K562 (cell line): ENCODE data around the gene CCDC195. TPM values are rescaled to one million over a fixed set of nuclear protein-coding genes. Genes with fewer than 3 reads are reported as not detected.

Experiments used
- ATAC-seq: fragments of 200-7000 bp; cut with Tn5 transposase; 3 replicates; pipeline ENCODE4 v1.9.1; 2020; ENCODE audit warnings: moderate library complexity
- BruUV-seq: library from RNA; stranded (reverse); fragments of 400-500 nt; replicated peaks from 2 replicates; lab custom pipeline; 2021; lab: Mats Ljungman, UMichigan
- CTCF ChIA-PET: fragments of 300-600 bp; formaldehyde crosslinking; extraction: SDS; loops from one replicate; lab custom pipeline; 2021; ENCODE audit warnings: low intra/inter-chr PET ratio; lab: Yijun Ruan, JAX
- POLR2A ChIA-PET: fragments of 300-600, 350-650 bp; sonication (Branson Sonifier 250); formaldehyde crosslinking; extraction: SDS; loops from one replicate; lab custom pipeline; 2021; ENCODE audit warnings: antibody characterized with exemption, inconsistent platforms; lab: Yijun Ruan, JAX
- DNase-seq, 4 experiments: peaks; one replicate each; pipeline versions ENCODE4 v3.0.0 to v3.0.0-alpha.2; 2011 to 2018; ENCODE audit warnings: low spot score in 3 of 4, mixed read lengths in 3 of 4; ENCODE audit errors: extremely low read depth in 1 of 4
- FAIRE-seq: peaks from 2 replicates; lab custom pipeline; 2011; peaks lifted over from hg19 to GRCh38; lab: Jason Lieb, UNC
- H2AFZ ChIP-seq: 2 replicates; pipeline ENCODE4 v1.6.0; 2011; ENCODE audit warnings: low read depth, low read length, control low read depth, inconsistent platforms
- H3K27ac ChIP-seq: fragments of 200-600 bp; 3 replicates; pipeline ENCODE4 v1.8.0; 2011; ENCODE audit warnings: low read depth, mild to moderate bottlenecking, control low read depth, inconsistent platforms, low read length, moderate library complexity, mixed read lengths; ENCODE audit errors: extremely low read depth
- H3K27me3 ChIP-seq, 2 experiments: fragments of 300-600 bp in 1 of 2; 2 replicates in 1 of 2; 3 replicates in 1 of 2; pipeline versions ENCODE4 v1.6.0 to v1.8.0; 2011; ENCODE audit warnings: inconsistent platforms in 2 of 2, low read length in 2 of 2, mild to moderate bottlenecking in 1 of 2, mixed read lengths in 1 of 2, moderate library complexity in 1 of 2; ENCODE audit not compliant: control insufficient read depth in 2 of 2, insufficient read depth in 2 of 2
- H3K36me3 ChIP-seq: fragments of 300-600 bp; 3 replicates; pipeline ENCODE4 v1.8.0; 2011; ENCODE audit warnings: mild to moderate bottlenecking, low read length, inconsistent platforms; ENCODE audit not compliant: control insufficient read depth, insufficient read depth
- H3K4me1 ChIP-seq, 2 experiments: fragments of 200-600 bp in 1 of 2; replicated peaks in 1 of 2; 2 replicates in 1 of 2; 3 replicates in 1 of 2; pipeline versions ENCODE4 v1.5.1 to v1.8.0; 2011; ENCODE audit warnings: inconsistent platforms in 2 of 2, low read length in 2 of 2, mild to moderate bottlenecking in 1 of 2, mixed read lengths in 1 of 2, moderate library complexity in 1 of 2; ENCODE audit not compliant: control insufficient read depth in 2 of 2, insufficient read depth in 2 of 2
- H3K4me2 ChIP-seq: 2 replicates; pipeline ENCODE4 v1.6.1; 2011; ENCODE audit warnings: low read length, control low read depth, inconsistent platforms, mixed read lengths; ENCODE audit not compliant: insufficient read depth
- H3K4me3 ChIP-seq: fragments of 200-600 bp; sonication (generic), shearing (Covaris generic); 2 replicates; pipeline ENCODE4 v1.5.1; 2016; ENCODE audit warnings: control low read depth, inconsistent platforms
- H3K79me2 ChIP-seq: fragments of 200-600 bp; 3 replicates; pipeline ENCODE4 v1.8.0; 2011; ENCODE audit warnings: low read length, inconsistent platforms; ENCODE audit not compliant: control insufficient read depth, insufficient read depth
- H3K9ac ChIP-seq, 2 experiments: 2 replicates each; pipeline versions ENCODE4 v1.6.0 to v1.6.1; 2011; ENCODE audit warnings: low read depth in 2 of 2, low read length in 2 of 2, control low read depth in 1 of 2, inconsistent platforms in 1 of 2, mild to moderate bottlenecking in 1 of 2, mixed read lengths in 1 of 2; ENCODE audit not compliant: insufficient read depth in 1 of 2
- H3K9me1 ChIP-seq: one replicate; pipeline ENCODE4 v1.6.0; 2011; ENCODE audit warnings: inconsistent platforms, mild to moderate bottlenecking, low read length, moderate library complexity; ENCODE audit not compliant: control insufficient read depth, insufficient read depth
- H3K9me3 ChIP-seq: replicated peaks from 2 replicates; pipeline ENCODE4 v1.5.1; 2011; ENCODE audit warnings: low read depth, low read length, inconsistent platforms; ENCODE audit not compliant: control insufficient read depth, insufficient read depth
- H4K20me1 ChIP-seq: replicated peaks from 2 replicates; pipeline ENCODE4 v1.6.1; 2011; ENCODE audit warnings: low read length, inconsistent platforms, mixed read lengths; ENCODE audit not compliant: control insufficient read depth, insufficient read depth
- ARNT ChIP-seq, 2 experiments: fragments of 450-650 bp; IDR thresholded peaks; 2 replicates each; pipeline ENCODE4 v1.6.1; 2016; ENCODE audit warnings: mild to moderate bottlenecking in 1 of 2
- ASH1L ChIP-seq: fragments of 450-650 bp; IDR thresholded peaks from 2 replicates; pipeline ENCODE4 v1.6.1; 2018; ENCODE audit warnings: borderline replicate concordance, mild to moderate bottlenecking, low read depth; ENCODE audit not compliant: partially characterized antibody
- GABPB2 ChIP-seq: fragments of 250-450 bp; sonication (Bioruptor Pico); conservative IDR thresholded peaks from 2 replicates; pipeline ENCODE4 v1.5.1; 2021; ENCODE audit warnings: mild to moderate bottlenecking
- HDAC6 ChIP-seq: IDR thresholded peaks from 2 replicates; pipeline ENCODE4 v1.6.1; 2012; ENCODE audit warnings: low read depth, mild to moderate bottlenecking, control low read depth, inconsistent platforms, low read length, moderate library complexity
- SNAPC5 ChIP-seq: fragments of 250-450 bp; sonication (Bioruptor Pico); IDR thresholded peaks from 2 replicates; pipeline ENCODE4 v1.8.0; 2021; ENCODE audit warnings: moderate library complexity, mild to moderate bottlenecking, inconsistent platforms
- ZNF217 ChIP-seq: sonication (generic); formaldehyde crosslinking; IDR thresholded peaks from 2 replicates; pipeline ENCODE4 v1.8.0; 2022; ENCODE audit warnings: mild to moderate bottlenecking, missing genetic modification reagents
- ZNF445 ChIP-seq: fragments of 250-450 bp; sonication (Bioruptor Pico); IDR thresholded peaks from 2 replicates; pipeline ENCODE4 v1.4.0; 2020; ENCODE audit warnings: low read depth, mild to moderate bottlenecking, moderate library complexity
- WGBS: fragments of 100-300 bp; shearing (Covaris generic); methylation state at CpG from one replicate; pipeline ENCODE4 v1.1.6; 2016; ENCODE audit warnings: low coverage, mixed read lengths; ENCODE audit not compliant: insufficient coverage; ENCODE audit errors: missing lambda C conversion rate; 5-methylcytosine and 5-hydroxymethylcytosine counted together
- in situ Hi-C: fragments of 300-500 bp; cut with MboI; formaldehyde crosslinking; loops from 4 replicates; pipeline ENCODE4 v1.15.0; 2018; ENCODE audit warnings: inconsistent platforms, mixed read lengths
- intact Hi-C: fragments of 100-400 bp; cut with micrococcal nuclease; formaldehyde crosslinking; loops from 2 replicates; pipeline ENCODE4 v1.14.2; 2022
- polyA plus RNA-seq, 8 experiments: library from polyadenylated mRNA; depleted of rRNA in 4 of 8; stranded (reverse) in 5 of 8; unstranded in 3 of 8; fragments of >200 nt; fragmentation: Nextera tagmentation in 2 of 8; fragmentation: Illumina TruSeq in 1 of 8; extraction: Ambion mirVana in 2 of 8; extraction: Trizol in 1 of 8; gene quantifications; 2 replicates each; pipeline versions ENCODE4 v1.2.1 to v1.2.3, GENCODE V29; 2011 to 2014; ENCODE audit warnings: inconsistent platforms in 1 of 8, missing spikeins in 1 of 8
- total RNA-seq, 7 experiments: library from RNA; depleted of rRNA in 6 of 7; stranded (reverse); fragments of >200 nt in 6 of 7; fragmentation: Illumina TruSeq in 2 of 7; extraction: Trizol in 2 of 7; gene quantifications; 2 replicates each; pipeline versions ENCODE4 v1.2.1 to v1.2.3, GENCODE V29; 2011 to 2021; ENCODE audit warnings: low replicate concordance in 1 of 7

Gene CCDC195
- total and polyA plus RNA-seq, 9 of the 15 experiments (the other 6 are each of a cell fraction or from before 2014, with no cell fraction given): not detected

- POLR2A ChIA-PET: no interaction called here
- TF ChIP-seq ZNF217: no peak
- TF ChIP-seq GABPB2 (CRISPR knock-in tag): no peak
- no peak for TF ChIP-seq ARNT (IDR thresholded peaks at IDR 0.05)
- TF ChIP-seq SNAPC5 (CRISPR knock-in tag): no peak
- no peak for TF ChIP-seq HDAC6
- no peak for TF ChIP-seq ASH1L
- no peak for TF ChIP-seq ZNF445 (CRISPR knock-in tag)
- TF ChIP-seq, all 486 proteins: peak for 0
Observed at GRCh38 chr2:224659714-224660113, 56.5 kb downstream of the CCDC195 start.

More at GRCh38 chr2:224659714-224660113, 56.5 kb downstream of the CCDC195 start:
- FAIRE-seq: no peak
- no TSS peak for BruUV-seq
- Histone ChIP-seq H2AFZ (no peak overlapping the region), H3K36me3 (no peaks in the 10 kb centered on the region), H3K4me2 (no peak overlapping the region), H4K20me1 (no peaks in the 10 kb centered on the region), H3K9ac (no peak overlapping the region), H3K4me1 (no peaks in the 10 kb centered on the region; a peak in 1 of 5 replicates), H3K9me1 (no peaks in the 10 kb centered on the region), H3K79me2 (no peaks in the 10 kb centered on the region), H3K4me3 (no peak overlapping the region), H3K27ac (no peak overlapping the region), H3K27me3 (0 out of 5 replicates have a peak, but pooled peaks cover 0 to 6% of the 10 kb centered on the region in 2 experiments), H3K9me3 (no peaks in the 10 kb centered on the region)
- WGBS: 0% methylated on average over 6 of the region's 6 CpGs
- no peak for ATAC-seq
- in situ Hi-C loops: no loop called here
- intact Hi-C loops: no loop called here
- no peak for DNase-seq
- CTCF ChIA-PET: no interaction called here
